SK-N-MC (cell line): ENCODE data around the gene RAP1GDS1.

Experiments
- EZH2 ChIP-seq: fragments of 200-600 bp; sonication (generic); IDR thresholded peaks from one replicate; pipeline ENCODE4 v1.6.1; 2017; ENCODE audit warnings: antibody characterized with exemption
- POLR2AphosphoS5 ChIP-seq: IDR thresholded peaks from 2 replicates; pipeline ENCODE4 v1.6.1; 2012; ENCODE audit warnings: mild to moderate bottlenecking, low read depth, low read length, borderline replicate concordance

GRCh38 chr4:98275145-98275544 is 14.0 kb downstream of the RAP1GDS1 start:
- TF ChIP-seq EZH2: no peak
- no peak for TF ChIP-seq POLR2AphosphoS5
